ENCODE data around the gene CTSE. TPM values are rescaled to one million over a fixed set of nuclear protein-coding genes. Genes with fewer than 3 reads are reported as not detected.

CTSE gene
- total and polyA plus RNA-seq, 9 of the 15 experiments (the other 6 are each of a cell fraction or from before 2014, with no cell fraction given): 0.04 to 0.18 (median 0.09) TPM; not detected in 4

- TF ChIP-seq ZNF407 (IDR thresholded peaks at IDR 0.05; ENCODE audit: low read depth): no peak
- no peak for TF ChIP-seq ZNF766 (CRISPR knock-in tag; conservative IDR thresholded peaks at IDR 0.05)
- no peak for TF ChIP-seq ATF4 (CRISPR knock-in tag; IDR thresholded peaks at IDR 0.05)
- no peak for TF ChIP-seq GTF3C2 (IDR thresholded peaks at IDR 0.05; ENCODE audit: borderline replicate concordance, extremely low read depth, insufficient read length)
- TF ChIP-seq SLC30A9 (CRISPR knock-in tag; IDR thresholded peaks at IDR 0.05): no peak
- TF ChIP-seq ZBTB49 (CRISPR knock-in tag; IDR thresholded peaks at IDR 0.05; ENCODE audit: borderline replicate concordance): no peak
- no peak for TF ChIP-seq POU5F1 (IDR thresholded peaks at IDR 0.05; ENCODE audit: borderline replicate concordance, low read depth, low read length, partially characterized antibody)
- TF ChIP-seq TCF3 (CRISPR knock-in tag; IDR thresholded peaks at IDR 0.05): no peak
- no peak for TF ChIP-seq COPS2 (conservative IDR thresholded peaks at IDR 0.05)
- TF ChIP-seq XRCC4 (IDR thresholded peaks at IDR 0.05; ENCODE audit: extremely low read depth, insufficient read depth, insufficient read length): no peak
- TF ChIP-seq EP300 (IDR thresholded peaks at IDR 0.05; ENCODE audit: low read length): no peak
- no peak for TF ChIP-seq TEAD2 (tag; IDR thresholded peaks at IDR 0.05)
Observed at GRCh38 chr1:206012086-206012859, 11.4 kb downstream of the CTSE start (continued).
